ENCODE measurements around the gene GEMIN5. TPM values are rescaled to one million over a fixed set of nuclear protein-coding genes. Genes with fewer than 3 reads are reported as not detected.

Gene GEMIN5, protein sequence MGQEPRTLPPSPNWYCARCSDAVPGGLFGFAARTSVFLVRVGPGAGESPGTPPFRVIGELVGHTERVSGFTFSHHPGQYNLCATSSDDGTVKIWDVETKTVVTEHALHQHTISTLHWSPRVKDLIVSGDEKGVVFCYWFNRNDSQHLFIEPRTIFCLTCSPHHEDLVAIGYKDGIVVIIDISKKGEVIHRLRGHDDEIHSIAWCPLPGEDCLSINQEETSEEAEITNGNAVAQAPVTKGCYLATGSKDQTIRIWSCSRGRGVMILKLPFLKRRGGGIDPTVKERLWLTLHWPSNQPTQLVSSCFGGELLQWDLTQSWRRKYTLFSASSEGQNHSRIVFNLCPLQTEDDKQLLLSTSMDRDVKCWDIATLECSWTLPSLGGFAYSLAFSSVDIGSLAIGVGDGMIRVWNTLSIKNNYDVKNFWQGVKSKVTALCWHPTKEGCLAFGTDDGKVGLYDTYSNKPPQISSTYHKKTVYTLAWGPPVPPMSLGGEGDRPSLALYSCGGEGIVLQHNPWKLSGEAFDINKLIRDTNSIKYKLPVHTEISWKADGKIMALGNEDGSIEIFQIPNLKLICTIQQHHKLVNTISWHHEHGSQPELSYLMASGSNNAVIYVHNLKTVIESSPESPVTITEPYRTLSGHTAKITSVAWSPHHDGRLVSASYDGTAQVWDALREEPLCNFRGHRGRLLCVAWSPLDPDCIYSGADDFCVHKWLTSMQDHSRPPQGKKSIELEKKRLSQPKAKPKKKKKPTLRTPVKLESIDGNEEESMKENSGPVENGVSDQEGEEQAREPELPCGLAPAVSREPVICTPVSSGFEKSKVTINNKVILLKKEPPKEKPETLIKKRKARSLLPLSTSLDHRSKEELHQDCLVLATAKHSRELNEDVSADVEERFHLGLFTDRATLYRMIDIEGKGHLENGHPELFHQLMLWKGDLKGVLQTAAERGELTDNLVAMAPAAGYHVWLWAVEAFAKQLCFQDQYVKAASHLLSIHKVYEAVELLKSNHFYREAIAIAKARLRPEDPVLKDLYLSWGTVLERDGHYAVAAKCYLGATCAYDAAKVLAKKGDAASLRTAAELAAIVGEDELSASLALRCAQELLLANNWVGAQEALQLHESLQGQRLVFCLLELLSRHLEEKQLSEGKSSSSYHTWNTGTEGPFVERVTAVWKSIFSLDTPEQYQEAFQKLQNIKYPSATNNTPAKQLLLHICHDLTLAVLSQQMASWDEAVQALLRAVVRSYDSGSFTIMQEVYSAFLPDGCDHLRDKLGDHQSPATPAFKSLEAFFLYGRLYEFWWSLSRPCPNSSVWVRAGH (N-terminal part only)
- 19.3 and 20.5 TPM in 2 replicates for total RNA-seq (2014; rRNA removed; shearing (Covaris generic))

GRCh38 chr5:154937718-154938466 lies at the start of gene GEMIN5:
Gene GEMIN5, minus strand, starts transcription at chr5:154938211. Its CDS starts 78 bp downstream, at chr5:154938133.

GRCh38 chr5:154940772-154941620 lies 3.0 kb upstream of the GEMIN5 start, which contains the start of gene MRPL22:
Gene MRPL22, plus strand, starts transcription at chr5:154941073. Its CDS starts 38 bp downstream, at chr5:154941111.

DNA sequence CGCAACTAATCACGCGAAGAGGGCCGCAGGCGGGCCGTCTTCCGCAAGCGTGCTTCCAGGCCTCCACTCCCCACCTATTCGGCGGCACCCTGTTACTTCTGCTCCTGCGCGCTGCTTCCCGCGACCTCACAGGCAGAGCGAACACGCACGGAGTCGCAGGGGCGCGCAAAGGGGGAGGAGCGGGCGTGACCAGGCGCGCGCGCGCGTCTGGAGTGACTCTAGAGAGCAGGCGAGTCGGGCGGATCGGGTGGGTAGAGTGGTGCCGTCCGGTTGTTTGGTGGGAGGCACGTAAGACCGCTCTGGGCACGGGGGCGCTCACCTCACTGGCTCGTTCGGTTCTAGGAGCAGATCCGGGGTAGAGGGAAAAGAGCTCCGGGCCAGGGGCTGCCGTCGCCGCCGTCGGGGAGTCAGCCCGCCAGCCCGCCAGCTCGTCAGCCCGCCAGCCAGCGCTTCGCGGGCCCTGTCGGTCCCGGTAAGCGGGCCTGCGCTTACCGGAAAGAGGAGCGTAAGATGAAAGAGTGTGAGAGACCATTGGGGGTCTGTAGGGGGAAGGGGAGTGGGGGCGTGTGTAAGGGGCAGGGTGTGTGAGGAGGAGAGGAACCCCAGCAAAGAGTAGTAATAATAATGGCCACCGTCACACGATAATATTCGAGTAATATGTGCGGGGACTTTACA lies 79.6 kb downstream of the GEMIN5 start, which contains the start of gene CNOT8:
TSS of gene CNOT8 (plus strand) at position 331 of the 675 bp plus-strand sequence. CDS start 4,652 bp downstream, outside the sequence.

DNA sequence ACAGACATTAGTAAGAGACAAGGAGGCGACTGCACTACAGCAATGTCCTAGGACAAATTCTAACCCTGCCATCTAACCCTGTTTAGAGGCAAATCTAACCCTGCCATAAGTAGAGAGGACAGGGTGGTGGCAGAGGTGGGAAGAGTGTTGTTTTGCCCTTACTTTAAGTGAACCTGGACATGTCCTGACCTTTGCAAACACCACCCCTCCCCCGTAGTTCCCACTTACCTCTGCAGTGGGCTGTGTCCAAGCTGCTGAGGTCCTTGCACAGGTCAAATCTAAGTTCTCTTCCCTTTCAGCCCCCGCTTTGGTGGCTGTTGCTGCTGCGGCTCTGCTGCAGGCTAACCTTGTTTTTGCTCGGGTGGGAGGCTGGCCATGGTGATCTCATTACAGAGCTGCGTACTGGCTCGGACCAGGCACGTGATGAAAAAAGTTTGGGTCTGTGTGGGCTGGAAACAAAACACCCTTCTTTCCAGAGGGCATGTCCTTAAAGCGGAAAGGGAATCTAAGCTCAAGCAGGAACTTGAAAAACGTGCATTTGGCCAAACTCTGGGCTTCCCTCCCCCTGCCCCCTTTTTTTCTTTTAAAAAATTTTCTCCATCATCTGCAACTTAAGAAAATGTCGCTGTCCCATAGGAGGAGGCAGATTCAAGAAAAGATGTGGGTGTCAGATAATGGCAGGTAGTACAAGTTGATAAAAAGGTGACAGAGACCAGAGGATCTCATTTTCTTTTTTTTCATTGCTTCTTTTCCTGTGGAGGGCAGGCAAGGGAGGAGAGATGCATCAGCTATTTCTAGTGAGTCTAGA lies 87.6 kb downstream of the GEMIN5 start, which contains the start of gene FAXDC2:
TSS of gene FAXDC2 (minus strand) at position 349 of the 808 bp plus-strand sequence. CDS start 12,425 bp downstream, outside the sequence.

Other genes starting within 250 kb of the GEMIN5 start
- 84.0 and 89.2 TPM in 2 replicates for gene LARP1, start 182.8 kb downstream of the GEMIN5 start, total RNA-seq (2014; rRNA removed; shearing (Covaris generic))
- 4.5 and 5.0 TPM in 2 replicates for gene FAXDC2, start 87.6 kb downstream of the GEMIN5 start, total RNA-seq (2014; rRNA removed; shearing (Covaris generic))
- 55.3 and 56.1 TPM in 2 replicates for gene CNOT8, start 79.6 kb downstream of the GEMIN5 start, total RNA-seq (2014; rRNA removed; shearing (Covaris generic))
- gene MRPL22, start 2.9 kb upstream of the GEMIN5 start, total RNA-seq (2014; rRNA removed; shearing (Covaris generic)): 33.0 and 40.4 TPM in 2 replicates
- 0.03 and 0.04 TPM in 2 replicates for gene KIF4B, start 75.5 kb upstream of the GEMIN5 start, total RNA-seq (2014; rRNA removed; shearing (Covaris generic))

Data from A375 (cell line).